Neural crest cell (in vitro differentiated cells): ENCODE measurements around the gene GRM8. TPM values are rescaled to one million over a fixed set of nuclear protein-coding genes. Genes with fewer than 3 reads are reported as not detected.

Source experiments
- DNase-seq: peaks from one replicate; pipeline ENCODE4 v3.0.0; 2021; ENCODE audit warnings: low read depth, mixed read lengths, low spot score
- H3K27ac Mint-ChIP-seq: one replicate; pipeline ENCODE4 v1.8.0; 2021; ENCODE audit warnings: mild to moderate bottlenecking, mixed read lengths; ENCODE audit not compliant: unreplicated experiment
- H3K27me3 Mint-ChIP-seq: 2 replicates; pipeline ENCODE4 v1.8.0; 2021; ENCODE audit warnings: low read depth, mild to moderate bottlenecking, mixed read lengths
- H3K36me3 Mint-ChIP-seq: 2 replicates; pipeline ENCODE4 v1.8.0; 2021; ENCODE audit warnings: low read depth, mild to moderate bottlenecking, mixed read lengths
- H3K4me1 Mint-ChIP-seq: 2 replicates; pipeline ENCODE4 v1.8.0; 2021; ENCODE audit warnings: mixed read lengths
- H3K4me3 Mint-ChIP-seq: one replicate; pipeline ENCODE4 v1.8.0; 2021; ENCODE audit warnings: mild to moderate bottlenecking, mixed read lengths
- H3K9me3 Mint-ChIP-seq: 2 replicates; pipeline ENCODE4 v1.8.0; 2021; ENCODE audit warnings: mixed read lengths
- total RNA-seq: library from RNA; stranded (reverse); gene quantifications from 2 replicates; pipeline ENCODE4 v1.2.1, GENCODE V29; 2021
- TF ChIP-seq, protein P1 (sequence below): fragments of 200-600 bp; sonication (generic); conservative IDR thresholded peaks from 2 replicates; pipeline ENCODE4 v1.5.0; 2021; ENCODE audit warnings: antibody characterized with exemption, mild to moderate bottlenecking

Gene GRM8
- total RNA-seq, 1 donor from 2014 or later = 2.6 TPM

- H3K36me3 Mint-ChIP-seq = no peaks in the 10 kb centered on the region
- TF ChIP-seq, protein P1, sequence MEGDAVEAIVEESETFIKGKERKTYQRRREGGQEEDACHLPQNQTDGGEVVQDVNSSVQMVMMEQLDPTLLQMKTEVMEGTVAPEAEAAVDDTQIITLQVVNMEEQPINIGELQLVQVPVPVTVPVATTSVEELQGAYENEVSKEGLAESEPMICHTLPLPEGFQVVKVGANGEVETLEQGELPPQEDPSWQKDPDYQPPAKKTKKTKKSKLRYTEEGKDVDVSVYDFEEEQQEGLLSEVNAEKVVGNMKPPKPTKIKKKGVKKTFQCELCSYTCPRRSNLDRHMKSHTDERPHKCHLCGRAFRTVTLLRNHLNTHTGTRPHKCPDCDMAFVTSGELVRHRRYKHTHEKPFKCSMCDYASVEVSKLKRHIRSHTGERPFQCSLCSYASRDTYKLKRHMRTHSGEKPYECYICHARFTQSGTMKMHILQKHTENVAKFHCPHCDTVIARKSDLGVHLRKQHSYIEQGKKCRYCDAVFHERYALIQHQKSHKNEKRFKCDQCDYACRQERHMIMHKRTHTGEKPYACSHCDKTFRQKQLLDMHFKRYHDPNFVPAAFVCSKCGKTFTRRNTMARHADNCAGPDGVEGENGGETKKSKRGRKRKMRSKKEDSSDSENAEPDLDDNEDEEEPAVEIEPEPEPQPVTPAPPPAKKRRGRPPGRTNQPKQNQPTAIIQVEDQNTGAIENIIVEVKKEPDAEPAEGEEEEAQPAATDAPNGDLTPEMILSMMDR = no peak
- H3K27me3 Mint-ChIP-seq = peaks cover 32% of the 10 kb centered on the region
- peak overlapping the region; percentile 50 for H3K27ac Mint-ChIP-seq
- no peak overlapping the region for H3K4me3 Mint-ChIP-seq
- peaks cover 6% of the 10 kb centered on the region for H3K9me3 Mint-ChIP-seq
- no peaks in the 10 kb centered on the region for H3K4me1 Mint-ChIP-seq
- no peak for DNase-seq
These were observed 273.0 kb downstream of the GRM8 start for GRCh38 chr7:126979722-126980121.

DNA sequence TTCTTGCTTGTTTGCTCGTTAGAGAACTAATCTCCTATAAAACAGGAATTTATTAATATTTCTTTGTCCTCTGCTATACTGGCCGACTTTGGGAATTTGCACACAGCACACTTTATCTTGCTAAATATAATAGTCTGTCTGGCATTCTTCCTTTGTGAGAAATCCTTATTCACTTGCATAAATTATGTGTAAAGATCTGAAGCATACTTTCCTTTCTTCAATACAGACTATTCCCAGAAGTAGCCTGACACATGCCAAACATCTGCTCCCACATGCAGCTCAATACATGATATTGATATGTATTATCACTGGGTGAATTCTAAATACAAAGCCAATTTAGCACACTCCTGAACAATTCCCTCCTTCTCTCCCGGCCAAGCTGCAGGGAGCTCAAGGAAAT is 273.9 kb downstream of the GRM8 start:
- H3K4me1 Mint-ChIP-seq = no peaks in the 10 kb centered on the region
- H3K4me3 Mint-ChIP-seq = no peak overlapping the region
- peaks cover 3% of the 10 kb centered on the region for H3K9me3 Mint-ChIP-seq
- no peaks in the 10 kb centered on the region for H3K36me3 Mint-ChIP-seq
- TF ChIP-seq, protein P1 = no peak
- peaks cover 32% of the 10 kb centered on the region for H3K27me3 Mint-ChIP-seq
- no peak overlapping the region for H3K27ac Mint-ChIP-seq
- DNase-seq = no peak

DNA sequence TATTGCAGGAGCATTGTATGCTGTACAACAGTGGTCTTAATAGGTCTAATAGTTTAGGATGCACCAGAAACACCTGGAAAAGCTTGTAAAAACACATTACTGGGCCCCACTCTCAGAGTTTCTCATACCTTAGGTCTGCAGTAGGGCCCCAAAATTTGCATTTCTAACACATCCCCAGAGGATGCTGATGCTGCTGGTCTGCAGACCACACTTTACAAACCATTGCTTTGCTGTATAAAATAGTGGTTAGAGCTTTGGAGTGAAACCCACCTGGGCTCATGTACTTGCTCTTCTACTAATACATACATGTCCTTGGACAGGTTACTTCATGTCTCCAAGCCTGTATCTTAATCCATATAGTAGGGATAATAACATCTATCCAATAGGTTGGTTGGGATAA is 279.7 kb downstream of the GRM8 start:
- H3K36me3 Mint-ChIP-seq = no peaks in the 10 kb centered on the region

GRCh38 chr7:126972571-126972970 is 280.2 kb downstream of the GRM8 start:
- DNase-seq = no peak
- Mint-ChIP-seq H3K4me3 (no peak overlapping the region), H3K36me3 (no peaks in the 10 kb centered on the region), H3K4me1 (peaks cover 3% of the 10 kb centered on the region), H3K27me3 (peaks cover 10% of the 10 kb centered on the region), H3K27ac (no peak overlapping the region), H3K9me3 (no peaks in the 10 kb centered on the region)
- TF ChIP-seq, protein P1 = no peak

More for the DNA sequence above, 279.7 kb downstream of the GRM8 start:
- H3K27ac Mint-ChIP-seq = no peak overlapping the region
- TF ChIP-seq, protein P1 = no peak
- DNase-seq = no peak
- peaks cover 3% of the 10 kb centered on the region for H3K4me1 Mint-ChIP-seq
- no peak overlapping the region for H3K4me3 Mint-ChIP-seq
- peaks cover 14% of the 10 kb centered on the region for H3K27me3 Mint-ChIP-seq
- H3K9me3 Mint-ChIP-seq = no peaks in the 10 kb centered on the region

DNA sequence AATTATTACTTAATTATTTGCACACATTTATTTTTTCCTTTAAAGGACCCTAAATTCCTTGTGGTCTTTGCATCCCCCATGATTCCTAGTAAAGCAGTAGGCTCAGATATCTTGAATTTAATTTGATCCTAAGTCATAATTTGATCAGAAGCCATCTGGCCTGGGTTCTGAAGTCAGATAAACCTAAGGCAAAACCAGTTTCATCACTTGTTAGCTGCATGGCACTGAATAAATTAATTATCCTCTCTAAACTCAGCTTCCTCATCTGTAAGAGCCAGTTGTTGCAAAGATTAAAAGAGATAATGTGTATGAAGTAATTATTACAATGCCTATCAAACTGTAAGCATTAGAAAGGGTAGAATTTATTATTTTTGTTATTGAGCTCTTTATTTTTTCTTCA is 293.1 kb downstream of the GRM8 start:
- Mint-ChIP-seq H3K4me1 (no peaks in the 10 kb centered on the region), H3K9me3 (no peaks in the 10 kb centered on the region), H3K36me3 (no peaks in the 10 kb centered on the region), H3K27me3 (peaks cover 15% of the 10 kb centered on the region), H3K27ac (no peak overlapping the region), H3K4me3 (no peak overlapping the region)
- TF ChIP-seq, protein P1 = no peak
- DNase-seq = no peak

DNA sequence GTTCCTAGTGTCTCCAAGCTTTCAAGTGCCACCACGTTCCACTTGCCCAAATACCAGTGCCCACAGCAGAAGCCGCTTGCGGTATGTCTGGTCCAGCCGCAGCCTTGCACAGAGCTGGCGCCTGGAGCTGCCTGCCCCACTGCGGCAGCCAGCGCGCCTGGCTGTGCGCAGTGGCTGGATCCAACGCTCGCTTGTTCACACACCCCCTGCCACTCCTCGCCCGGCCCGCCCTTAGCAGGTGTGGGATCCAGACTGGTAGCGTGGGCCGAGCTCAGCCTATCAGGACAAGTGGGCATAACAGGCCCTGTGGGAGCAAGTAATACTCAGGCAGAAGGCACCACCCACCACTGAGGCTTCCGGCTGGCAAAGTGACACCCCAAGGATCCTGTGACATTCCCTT is 294.4 kb downstream of the GRM8 start:
- TF ChIP-seq, protein P1 = no peak
- Mint-ChIP-seq H3K9me3 (no peaks in the 10 kb centered on the region), H3K4me3 (no peak overlapping the region), H3K36me3 (no peaks in the 10 kb centered on the region), H3K4me1 (peaks cover 4% of the 10 kb centered on the region), H3K27me3 (peaks cover 17% of the 10 kb centered on the region), H3K27ac (no peak overlapping the region)
- no peak for DNase-seq
